Heart right ventricle (tissue), 16 donors: Measurements from ENCODE around the gene EEF1AKMT2. TPM values are rescaled to one million over a fixed set of nuclear protein-coding genes. Genes with fewer than 3 reads are reported as not detected.

Experiments used
- ATAC-seq, 8 donors: fragments of 200-7000 bp; cut with Tn5 transposase; one replicate each; pipeline ENCODE4 v1.9.1; 2020; ENCODE audit warnings: mild to moderate bottlenecking in 8 of 8, moderate library complexity in 8 of 8, moderate number of reproducible peaks in 1 of 8
- DNase-seq, 2 donors: peaks; one replicate each; pipeline ENCODE4 v3.0.0-alpha.2; 2020
- H3K27ac ChIP-seq, 10 donors: fragments of 200-600 bp; sonication (generic) in 2 of 10; one replicate each; pipeline versions ENCODE4 v1.5.0 to v1.8.0; 2020 to 2022; ENCODE audit warnings: mild to moderate bottlenecking in 3 of 10
- H3K27me3 ChIP-seq, 7 donors: fragments of 200-600 bp; one replicate each; pipeline ENCODE4 v1.8.0; 2021 to 2022; ENCODE audit warnings: mild to moderate bottlenecking in 2 of 7
- H3K36me3 ChIP-seq, 9 donors: fragments of 200-600 bp; sonication (generic) in 1 of 9; one replicate each; pipeline versions ENCODE4 v1.5.0 to v1.8.0; 2020 to 2022; ENCODE audit warnings: mild to moderate bottlenecking in 2 of 9
- H3K4me1 ChIP-seq, 9 donors: fragments of 200-600 bp; sonication (generic) in 1 of 9; one replicate each; pipeline versions ENCODE4 v1.5.0 to v1.8.0; 2020 to 2022; ENCODE audit warnings: mild to moderate bottlenecking in 4 of 9
- H3K4me3 ChIP-seq, 10 donors: fragments of 200-600 bp; sonication (generic) in 2 of 10; one replicate each; pipeline versions ENCODE4 v1.5.0 to v1.8.0; 2020 to 2022; ENCODE audit warnings: mild to moderate bottlenecking in 7 of 10, moderate library complexity in 2 of 10
- H3K9me3 ChIP-seq, 11 donors: fragments of 200-600 bp in 10 of 11; sonication (generic) in 2 of 11; one replicate each; pipeline versions ENCODE4 v1.5.0 to v1.8.0; 2013 to 2022; ENCODE audit warnings: mild to moderate bottlenecking in 2 of 11, control low read depth in 1 of 11, moderate library complexity in 1 of 11
- WGBS, 2 donors: extraction: QIAGEN DNeasy Blood & Tissue Kit; methylation state at CpG; one replicate each; pipeline ENCODE4 v1.1.7; 2013; ENCODE audit warnings: inconsistent platforms in 1 of 2; 5-methylcytosine and 5-hydroxymethylcytosine counted together
- intact Hi-C, 10 donors: fragments of 100-400 bp; cut with DNase I; formaldehyde crosslinking; loops; one replicate each; pipeline versions ENCODE4 v1.11.1 to v1.14.2; 2022
- polyA plus RNA-seq, 2 donors: library from polyadenylated mRNA; stranded (reverse); fragments of 200-250 nt; gene quantifications; one replicate each; pipeline ENCODE4 v1.2.3, GENCODE V29; 2013
- total RNA-seq, 10 donors: library from RNA; stranded (reverse); fragmentation: NEBNext Ultra II Directional in 3 of 10; extraction: Animal tissue kit (Norgen Biotek cat#: 25700) in 3 of 10; gene quantifications; one replicate each; pipeline versions ENCODE4 v1.2.1 to v1.2.4, GENCODE V29; 2021 to 2023
- TF ChIP-seq, protein P1 (sequence below), 9 donors: fragments of 200-600 bp; sonication (generic) in 2 of 9; IDR thresholded peaks; one replicate each; pipeline versions ENCODE4 v1.5.0 to v1.8.0; 2021 to 2022; ENCODE audit warnings: antibody characterized with exemption in 9 of 9, mild to moderate bottlenecking in 5 of 9, moderate library complexity in 1 of 9
- donor health status: Arrhythmogenic right ventricular cardiomyopathy.
- donor health status: ischemic (EF 13 %, LVEDD 7.1; RV severe dilation, severe dysfunction).
- donor health status: healthy with polysubstance abuse.
- donor health status: DM: no; HTN: yes; CAD: no.
- donor health status: DM: no; HTN: no; CAD: no.
- donor health status: ischemic (EF 25% LVEDD 6.9; RV normal size, moderate dysfunction).
- donor health status: ischemic (EF 25% LVEDD 5.7; RV mildly dilated, moderate dysfunction).
- donor health status: healthy.
- donor health status: DM: yes; HTN: yes; CAD: no.
- donor health status: Ischemic cardiomyopathy.
- donor health status: ischemic (EF 35%, LVEDD 5.7; RV mildly dilated, moderate dysfunction).
- donor health status: nonischemic (EF 11% LVEDD 7.7; RV severe dilation, severe dysfunction).
- donor health status: DM: yes; HTN: yes; CAD: no.
- donor health status: PGD.
- donor health status: ischemic (EF 29% LVEDD 5.4; RV normal size, mild dysfunction).
- donor health status: nonischemic (EF 23%, LVEDD 6.1; RV moderate dilation, normal function).

EEF1AKMT2 gene
- total and polyA plus RNA-seq, 12 donors = 7.4 to 18.8 (median 13.0) TPM

DNA sequence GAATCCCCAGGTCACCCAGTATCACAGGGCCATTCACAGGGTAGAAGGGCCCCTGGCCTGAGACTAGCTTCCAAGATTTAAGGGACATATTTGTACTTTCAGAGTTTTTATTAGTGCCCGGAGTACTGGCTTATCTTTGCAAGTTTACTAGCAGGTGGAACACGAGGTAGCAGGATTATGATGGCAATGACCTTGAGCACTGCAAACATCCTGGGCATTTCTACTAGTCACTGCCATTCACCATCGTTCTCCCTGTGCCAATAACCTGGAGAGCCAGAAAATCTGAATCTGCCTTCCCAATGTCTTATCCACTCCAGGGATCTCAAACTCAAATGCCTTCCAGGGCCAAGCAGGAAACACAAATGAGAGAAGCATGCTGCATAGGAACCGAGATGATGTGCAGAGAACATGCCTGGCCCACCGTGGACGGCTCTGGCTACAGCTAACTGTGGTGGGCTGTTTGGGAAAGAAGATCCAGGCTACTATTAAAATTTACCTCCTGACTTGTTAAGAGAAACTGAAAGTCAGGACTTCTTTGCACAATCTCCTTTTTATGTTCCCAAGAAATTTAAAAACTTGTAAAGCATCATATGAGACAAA, 64.2 kb downstream of the EEF1AKMT2 start:
- peaks cover 0 to 5% (median 0%) of the 10 kb centered on the region in 9 donors for H3K36me3 ChIP-seq
- 47 to 51% methylated on average over 6 of the region's 6 CpGs for WGBS, 2 donors
- ATAC-seq (no peak), DNase-seq (no peak)
- peak overlapping the region; percentile 36 to 89 (median 76) for H3K27ac ChIP-seq
- TF ChIP-seq, protein P1, sequence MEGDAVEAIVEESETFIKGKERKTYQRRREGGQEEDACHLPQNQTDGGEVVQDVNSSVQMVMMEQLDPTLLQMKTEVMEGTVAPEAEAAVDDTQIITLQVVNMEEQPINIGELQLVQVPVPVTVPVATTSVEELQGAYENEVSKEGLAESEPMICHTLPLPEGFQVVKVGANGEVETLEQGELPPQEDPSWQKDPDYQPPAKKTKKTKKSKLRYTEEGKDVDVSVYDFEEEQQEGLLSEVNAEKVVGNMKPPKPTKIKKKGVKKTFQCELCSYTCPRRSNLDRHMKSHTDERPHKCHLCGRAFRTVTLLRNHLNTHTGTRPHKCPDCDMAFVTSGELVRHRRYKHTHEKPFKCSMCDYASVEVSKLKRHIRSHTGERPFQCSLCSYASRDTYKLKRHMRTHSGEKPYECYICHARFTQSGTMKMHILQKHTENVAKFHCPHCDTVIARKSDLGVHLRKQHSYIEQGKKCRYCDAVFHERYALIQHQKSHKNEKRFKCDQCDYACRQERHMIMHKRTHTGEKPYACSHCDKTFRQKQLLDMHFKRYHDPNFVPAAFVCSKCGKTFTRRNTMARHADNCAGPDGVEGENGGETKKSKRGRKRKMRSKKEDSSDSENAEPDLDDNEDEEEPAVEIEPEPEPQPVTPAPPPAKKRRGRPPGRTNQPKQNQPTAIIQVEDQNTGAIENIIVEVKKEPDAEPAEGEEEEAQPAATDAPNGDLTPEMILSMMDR (IDR thresholded peaks at IDR 0.05) = no peak
- intact Hi-C loops = no loop called here
- peaks cover 46 to 100% (median 98%) of the 10 kb centered on the region in 9 donors for H3K4me1 ChIP-seq
- H3K4me3 ChIP-seq = no peak overlapping the region
- no peaks in the 10 kb centered on the region for H3K9me3 ChIP-seq
- no peaks in the 10 kb centered on the region for H3K27me3 ChIP-seq

DNA sequence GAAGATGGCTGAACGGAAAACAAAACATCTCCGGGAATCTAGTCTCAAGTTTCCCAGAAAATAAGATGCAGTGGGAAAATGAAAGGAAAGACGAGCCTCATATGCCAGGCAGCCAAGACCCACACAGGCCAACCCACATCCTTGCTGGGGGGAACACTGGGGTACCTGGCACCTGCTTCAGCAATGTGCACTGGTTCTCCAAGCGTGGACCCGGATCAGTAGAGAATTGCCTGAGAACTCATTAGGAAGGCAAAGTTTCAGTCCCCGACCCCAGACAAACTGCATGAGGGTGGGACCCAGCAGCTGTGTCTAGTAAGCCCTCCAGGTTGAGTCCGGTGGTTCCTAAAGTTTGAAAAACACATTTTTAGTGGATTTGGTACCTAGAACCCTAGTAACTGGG, 65.9 kb downstream of the EEF1AKMT2 start:
- no peak for ATAC-seq
- WGBS, 2 donors = 89 to 97% methylated on average over 7 of the region's 7 CpGs
- Histone ChIP-seq H3K27ac (peak overlapping the region in 3 of 10 donors; percentile 19 to 83 (median 78)), H3K36me3 (peaks cover 0 to 5% (median 0%) of the 10 kb centered on the region in 9 donors), H3K4me1 (peaks cover 46 to 100% (median 98%) of the 10 kb centered on the region in 9 donors), H3K4me3 (no peak overlapping the region), H3K9me3 (no peaks in the 10 kb centered on the region), H3K27me3 (no peaks in the 10 kb centered on the region)
- no peak for DNase-seq
- intact Hi-C loops = no loop called here
- TF ChIP-seq, protein P1 (IDR thresholded peaks at IDR 0.05) = no peak

GRCh38 chr10:124725171-124725631, 66.5 kb downstream of the EEF1AKMT2 start:
- peak overlapping the region in 7 of 10 donors; percentile 74 to 90 (median 83) for H3K27ac ChIP-seq
- H3K9me3 ChIP-seq = no peaks in the 10 kb centered on the region
- peaks cover 46 to 100% (median 99%) of the 10 kb centered on the region in 9 donors for H3K4me1 ChIP-seq
- ATAC-seq (no peak), DNase-seq (no peak)
- no peak overlapping the region for H3K4me3 ChIP-seq
- intact Hi-C loops = no loop called here
- H3K27me3 ChIP-seq = no peaks in the 10 kb centered on the region
- 91 to 92% methylated on average over 9 of the region's 9 CpGs for WGBS, 2 donors
- TF ChIP-seq, protein P1 (IDR thresholded peaks at IDR 0.05) = no peak
- peaks cover 0 to 5% (median 0%) of the 10 kb centered on the region in 9 donors for H3K36me3 ChIP-seq

DNA sequence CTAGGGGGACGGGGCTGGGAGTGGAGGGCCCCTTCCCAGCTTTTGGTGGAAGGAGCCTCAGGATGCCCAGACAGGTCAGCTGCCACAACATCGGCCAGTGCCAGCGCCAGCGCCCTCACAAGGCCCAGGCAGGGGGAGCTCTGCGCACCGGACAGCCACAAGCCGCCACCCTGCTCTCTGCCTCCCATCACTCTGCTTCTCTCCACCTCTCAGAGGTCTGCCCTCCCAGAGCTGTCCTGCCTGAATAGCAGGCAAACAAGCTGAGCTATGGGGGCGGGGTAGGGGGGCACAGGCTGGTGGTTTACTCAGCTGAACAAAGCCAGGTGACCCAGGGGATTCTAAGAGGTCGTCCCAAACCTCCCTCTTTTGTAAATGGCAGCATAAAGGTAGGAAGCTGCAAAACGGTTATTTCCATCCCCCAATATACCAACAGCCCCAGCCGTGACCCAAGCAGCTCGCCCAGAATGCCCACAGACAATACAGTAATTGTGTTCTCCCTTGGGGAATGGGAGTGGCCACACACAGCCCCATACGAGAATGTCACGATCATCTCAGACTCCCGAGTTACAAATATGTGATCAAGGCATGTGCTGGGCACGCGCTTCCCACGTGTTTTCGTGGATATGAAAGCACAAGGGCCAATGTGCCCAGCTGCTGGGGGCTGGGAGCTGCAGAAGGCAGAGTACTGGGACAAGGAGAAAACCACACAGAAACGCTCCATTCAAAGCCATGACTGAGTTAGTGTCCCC, 67.2 kb downstream of the EEF1AKMT2 start:
- no peak for ATAC-seq
- no peak for DNase-seq
- peaks cover 47 to 100% (median 99%) of the 10 kb centered on the region in 9 donors for H3K4me1 ChIP-seq

More for the DNA sequence above, 67.2 kb downstream of the EEF1AKMT2 start:
- Histone ChIP-seq H3K27ac (peak overlapping the region; percentile 65 to 90 (median 80)), H3K27me3 (no peaks in the 10 kb centered on the region), H3K4me3 (no peak overlapping the region), H3K36me3 (peaks cover 0 to 5% (median 0%) of the 10 kb centered on the region in 9 donors), H3K9me3 (no peaks in the 10 kb centered on the region)
- WGBS, 2 donors = 62 to 65% methylated on average over 20 of the region's 20 CpGs
- intact Hi-C loops = loop anchor here in 2 of 10 donors (5.0 kb wide), 2 partner anchors 57 to 92 kb away; no protein-coding TSS in a partner anchor
- TF ChIP-seq, protein P1 (IDR thresholded peaks at IDR 0.05) = peak in 2 of 9 donors; percentile 3 to 6
